Measurements from ENCODE around the gene SCYGR5.

Gene SCYGR5

GRCh38 chr2:227674485-227674884 is 7.9 kb downstream of the SCYGR5 start:
- no peak for DNase-seq

DNA sequence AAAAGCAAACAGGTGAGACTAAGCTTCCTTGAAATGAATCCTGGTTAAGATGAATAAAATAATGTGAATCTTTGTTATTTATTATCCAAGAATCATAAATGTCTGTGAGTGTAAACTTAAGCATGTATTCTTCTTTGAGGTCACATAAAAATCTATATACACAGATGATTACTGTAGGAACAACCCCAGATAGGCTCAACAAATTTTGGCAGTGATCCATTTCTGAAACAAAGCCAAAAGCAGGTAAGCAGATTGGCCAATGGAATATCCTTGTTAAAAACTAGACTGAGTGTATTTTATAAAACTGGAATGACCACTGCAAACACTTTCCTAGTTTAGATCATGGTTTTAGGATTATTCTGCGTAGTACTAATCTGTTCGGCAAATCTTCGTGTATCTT is 11.3 kb downstream of the SCYGR5 start:
- no peak for DNase-seq

- DNase-seq, result no peak
Observed at GRCh38 chr2:227684258-227684657, 17.7 kb downstream of the SCYGR5 start.

DNA sequence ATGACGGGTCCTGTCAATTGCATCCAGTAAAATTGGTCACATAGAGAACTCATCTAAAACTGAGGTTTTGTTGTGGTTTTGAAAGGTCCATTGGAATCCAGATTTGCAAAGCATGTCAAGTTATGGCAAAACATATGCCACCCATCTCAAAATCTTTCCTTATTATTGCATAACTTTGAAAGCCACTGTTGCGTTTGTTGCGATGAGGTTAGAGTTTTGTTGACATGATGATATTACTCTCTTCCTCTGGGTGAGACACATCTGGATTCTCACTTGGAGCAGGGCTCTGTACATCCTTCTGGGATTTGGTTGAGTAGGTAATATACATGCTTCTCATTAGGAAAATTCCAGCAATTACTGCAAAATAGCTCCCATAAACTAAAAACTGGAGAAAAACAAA is 20.6 kb downstream of the SCYGR5 start:
- DNase-seq, result no peak

DNA sequence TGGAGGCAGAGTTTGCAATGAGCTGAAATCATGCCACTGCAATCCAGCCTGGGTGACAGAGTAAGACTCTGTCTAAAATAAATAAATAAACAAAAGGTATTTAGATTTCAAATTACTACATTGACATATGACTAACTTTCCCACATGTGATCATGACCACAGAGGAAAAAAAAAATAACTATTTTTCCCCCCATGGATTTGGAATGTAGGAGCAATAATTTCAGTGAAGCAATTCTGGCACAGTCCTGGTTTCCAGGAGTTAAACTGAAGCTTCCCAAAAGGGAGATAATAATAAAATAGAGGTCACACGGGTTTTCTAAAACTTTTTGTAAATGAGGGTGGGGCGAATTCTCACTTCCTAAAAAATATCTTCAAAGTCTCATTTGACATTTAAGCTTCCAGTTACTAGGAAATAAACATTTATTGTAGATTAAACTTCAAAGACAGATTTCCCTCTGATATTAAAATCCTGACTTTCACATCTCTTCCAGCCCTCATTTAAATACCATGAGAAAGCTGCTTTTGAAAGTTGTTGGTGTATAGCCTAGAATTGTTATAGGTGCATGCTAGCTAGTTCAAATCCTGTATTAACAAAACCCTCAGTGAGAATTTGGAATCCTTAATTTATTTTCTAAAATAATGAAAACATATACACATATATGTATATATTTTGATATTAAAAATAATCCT is 30.5 kb downstream of the SCYGR5 start:
- no peak for DNase-seq

DNA sequence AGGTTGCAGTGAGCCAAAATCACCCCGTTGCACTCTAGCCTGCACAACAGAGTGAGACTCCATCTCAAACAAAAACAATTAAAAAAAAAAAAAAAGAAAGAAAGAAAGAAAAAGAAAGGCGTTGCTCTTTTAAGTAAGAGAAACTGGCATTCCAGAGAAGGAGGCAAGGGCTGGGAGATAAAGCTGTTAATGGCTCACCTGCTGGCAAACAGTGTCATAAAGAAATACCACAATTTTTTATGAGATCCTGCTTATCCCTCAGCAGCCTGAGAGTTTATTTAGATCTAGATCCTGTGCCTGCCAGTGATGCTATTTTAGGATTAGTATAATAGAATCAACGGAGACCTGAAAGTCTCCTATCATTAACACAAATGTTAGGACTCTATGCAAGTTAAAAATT is 35.0 kb downstream of the SCYGR5 start:
- no peak for DNase-seq

DNA sequence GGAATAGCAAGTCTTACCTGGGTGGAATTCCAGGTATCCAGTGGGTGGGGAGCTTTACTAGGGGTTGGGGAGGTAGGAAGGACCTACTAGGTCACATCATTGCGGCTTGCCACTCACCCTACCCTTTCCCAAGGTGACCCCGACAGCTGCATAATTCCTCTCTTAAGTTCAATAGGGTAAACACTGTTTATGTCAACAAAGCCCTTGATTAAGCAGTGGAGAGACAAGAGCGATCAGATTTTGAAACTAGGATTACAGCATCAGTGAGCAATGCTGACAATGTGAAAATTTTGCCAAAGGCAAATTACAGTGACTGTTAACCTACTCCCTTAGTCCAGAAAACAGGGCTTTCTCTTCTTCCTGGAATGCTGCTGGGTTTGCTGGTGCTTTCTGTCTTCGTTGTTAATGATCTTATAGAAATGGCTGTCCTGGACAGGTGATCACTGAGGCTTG is 36.7 kb downstream of the SCYGR5 start:
- no peak for DNase-seq

GRCh38 chr2:227703961-227704360 is 37.4 kb downstream of the SCYGR5 start:
- no peak for DNase-seq

DNA sequence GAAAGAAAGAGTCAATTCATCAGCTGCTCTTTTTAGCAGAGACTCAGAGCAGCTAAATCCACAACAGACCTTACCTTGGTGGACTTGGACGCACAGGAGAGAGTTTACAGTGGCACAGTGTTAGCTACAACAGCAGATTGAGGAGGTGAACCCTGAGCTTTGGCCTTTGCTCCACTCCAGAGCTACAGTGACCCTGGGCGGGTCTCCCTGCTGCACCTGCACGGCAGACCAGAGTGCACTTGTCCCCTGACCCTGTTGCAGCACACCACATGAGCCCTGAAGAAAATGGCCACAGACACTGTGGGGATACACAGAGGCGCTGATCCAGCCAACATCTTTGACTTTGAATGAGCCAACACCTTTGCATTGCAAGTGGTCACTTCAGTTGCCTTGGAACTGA is 40.3 kb downstream of the SCYGR5 start:
- DNase-seq, result no peak

- DNase-seq, result no peak
Observed at GRCh38 chr2:227707390-227707789, 40.8 kb downstream of the SCYGR5 start.

- no peak for DNase-seq
Observed at GRCh38 chr2:227710986-227711385, 44.4 kb downstream of the SCYGR5 start.

- DNase-seq, result no peak
Observed at GRCh38 chr2:227713291-227713690, 46.7 kb downstream of the SCYGR5 start.

DNA sequence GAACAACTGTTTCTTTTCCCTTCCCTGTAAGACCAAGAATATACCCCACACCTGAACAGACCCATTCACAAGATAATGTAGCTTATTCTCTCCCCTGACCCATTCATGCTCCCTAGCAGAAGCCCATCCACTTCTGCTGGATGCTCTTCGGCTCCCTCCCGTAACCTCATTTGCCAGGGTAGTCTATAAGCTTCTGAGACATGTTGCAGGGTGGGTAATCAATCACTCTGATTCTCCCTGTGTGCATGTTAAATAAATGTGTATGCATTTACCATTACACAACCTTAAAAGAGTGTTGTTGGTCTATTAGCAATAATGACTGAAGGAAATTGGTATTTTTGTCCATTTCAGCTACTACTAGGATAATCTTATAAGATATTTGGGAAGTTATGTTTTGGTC is 49.9 kb downstream of the SCYGR5 start:
- DNase-seq, result no peak
